GM18951 (cell line): ENCODE results near the gene P2RX7.

Source experiments
- POLR2A ChIP-seq: IDR thresholded peaks from 4 replicates; pipeline ENCODE4 v1.6.1; 2011; ENCODE audit warnings: mild to moderate bottlenecking; ENCODE audit not compliant: insufficient read length, insufficient read depth; ENCODE audit errors: extremely low read depth
- in situ Hi-C: fragments of 300-500 bp; cut with MboI; formaldehyde crosslinking; loops from one replicate; pipeline ENCODE4 v1.12.0; 2022; ENCODE audit warnings: low sequenced_read_pairs, mixed read lengths, inconsistent platforms; ENCODE audit not compliant: unreplicated experiment

Gene P2RX7

GRCh38 chr12:121093487-121093891, 39.2 kb upstream of the P2RX7 start:
- in situ Hi-C loops = no loop called here
- no peak for TF ChIP-seq POLR2A

GRCh38 chr12:121095544-121096198, 37.0 kb upstream of the P2RX7 start:
- in situ Hi-C loops = no loop called here
- TF ChIP-seq POLR2A = no peak

GRCh38 chr12:121096199-121096798, 36.4 kb upstream of the P2RX7 start:
- in situ Hi-C loops = no loop called here
- TF ChIP-seq POLR2A = no peak

DNA sequence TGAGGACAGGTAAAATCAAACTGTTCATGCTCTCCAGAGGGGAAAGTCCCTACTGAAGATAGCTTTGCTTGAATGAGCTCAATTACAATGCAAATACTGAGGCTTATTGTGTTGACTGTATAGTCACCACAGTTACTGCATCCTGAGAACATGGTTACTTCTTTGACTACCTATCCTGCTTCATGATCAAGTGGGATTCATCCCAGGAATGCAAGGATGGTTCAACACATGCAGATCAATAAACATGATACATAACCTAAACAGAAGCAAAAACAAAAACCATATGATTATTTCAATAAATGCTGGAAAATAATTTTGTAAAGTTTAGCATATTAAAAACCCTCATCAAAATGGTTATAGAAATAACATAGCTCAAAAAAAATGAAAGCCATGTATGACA, 32.9 kb upstream of the P2RX7 start:
- in situ Hi-C loops = no loop called here
- no peak for TF ChIP-seq POLR2A

- in situ Hi-C loops = no loop called here
- TF ChIP-seq POLR2A = no peak
Observed at GRCh38 chr12:121102307-121102706, 30.4 kb upstream of the P2RX7 start.

GRCh38 chr12:121107681-121108080, 25.0 kb upstream of the P2RX7 start:
- TF ChIP-seq POLR2A = no peak
- in situ Hi-C loops = no loop called here

GRCh38 chr12:121108492-121108891, 24.2 kb upstream of the P2RX7 start:
- in situ Hi-C loops = no loop called here
- no peak for TF ChIP-seq POLR2A

- no peak for TF ChIP-seq POLR2A
- in situ Hi-C loops = no loop called here
Observed at GRCh38 chr12:121110211-121110940, 22.3 kb upstream of the P2RX7 start.

DNA sequence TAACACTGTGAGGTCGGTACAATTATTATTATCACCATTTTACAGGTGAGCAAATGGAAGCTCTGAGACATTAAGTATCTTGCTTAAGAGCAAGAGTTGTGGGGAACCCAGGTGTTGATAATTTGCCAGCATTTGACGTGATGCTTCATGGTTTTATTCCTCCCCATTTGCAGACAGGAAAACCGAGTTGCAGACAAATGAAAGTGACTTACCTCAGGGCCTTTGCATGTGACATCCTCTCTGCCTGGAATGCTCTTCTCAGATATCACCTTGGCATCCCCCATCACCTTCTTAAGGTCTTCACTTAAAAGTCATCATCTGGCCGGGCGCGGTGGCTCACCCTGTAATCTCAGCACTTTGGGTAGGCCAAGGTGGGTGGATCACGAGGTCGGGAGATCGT, 21.0 kb upstream of the P2RX7 start:
- no peak for TF ChIP-seq POLR2A
- in situ Hi-C loops = no loop called here

GRCh38 chr12:121112496-121112895, 20.2 kb upstream of the P2RX7 start:
- no peak for TF ChIP-seq POLR2A
- in situ Hi-C loops = no loop called here

DNA sequence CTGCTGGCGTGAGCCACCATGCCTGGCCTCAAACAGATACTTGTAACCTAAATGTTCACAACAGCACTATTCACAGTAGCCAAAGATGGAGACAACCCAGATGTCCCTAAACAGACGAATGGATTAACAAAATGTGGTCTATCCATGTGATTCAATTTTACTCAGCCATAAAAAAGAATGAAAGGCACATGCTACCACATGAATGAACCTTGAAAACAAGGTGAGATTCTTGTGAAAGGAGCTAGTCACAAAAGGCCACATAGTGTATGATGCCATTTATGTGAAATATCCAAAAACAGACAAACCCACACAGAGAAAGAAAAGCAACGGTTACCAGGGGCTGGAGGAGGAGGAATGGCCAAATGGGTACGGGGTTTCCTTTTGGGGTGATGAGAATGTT, 19.6 kb upstream of the P2RX7 start:
- in situ Hi-C loops = no loop called here
- TF ChIP-seq POLR2A = no peak

DNA sequence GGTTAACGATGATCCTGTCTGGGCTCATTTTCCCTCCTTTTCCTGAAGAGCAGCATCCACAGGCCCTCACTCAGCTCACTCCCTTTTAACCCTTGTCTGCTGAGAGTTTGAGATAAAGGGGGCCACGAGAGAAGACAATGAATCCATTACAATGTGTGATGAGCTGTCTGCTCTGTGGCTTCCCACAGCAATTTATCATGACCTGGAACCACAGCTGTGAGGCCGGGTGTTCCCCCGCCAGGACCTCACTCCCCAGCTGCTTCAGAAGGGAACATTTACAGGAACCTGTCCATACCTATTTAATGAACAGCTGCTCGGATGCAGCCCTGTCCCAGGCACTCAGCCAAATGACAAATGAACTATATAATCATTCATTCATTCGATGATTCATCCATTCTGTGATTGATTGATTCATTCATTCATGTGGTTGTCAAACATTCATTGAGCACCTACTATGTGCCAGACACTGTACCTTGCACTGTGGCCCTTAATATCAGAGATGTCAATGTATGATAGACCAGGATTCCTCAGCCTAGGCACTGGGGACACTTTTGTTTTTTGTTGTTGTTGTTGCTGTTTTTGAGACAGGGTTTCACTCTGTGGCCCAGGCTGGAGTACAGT, 18.5 kb upstream of the P2RX7 start:
- no peak for TF ChIP-seq POLR2A
- in situ Hi-C loops = no loop called here

GRCh38 chr12:121114806-121115205, 17.9 kb upstream of the P2RX7 start:
- in situ Hi-C loops = no loop called here
- no peak for TF ChIP-seq POLR2A

- no peak for TF ChIP-seq POLR2A
- in situ Hi-C loops = no loop called here
Observed at GRCh38 chr12:121115530-121115929, 17.1 kb upstream of the P2RX7 start.
